DOHH2 (cell line): ENCODE results near the gene PAQR6.
"Not testable (repeated sequence)": the region's sequence is repeated elsewhere in the genome, so short reads cannot be mapped to it uniquely, and the experiment has no call there.

ENCODE experiments used
- H3F3A ChIP-seq: fragments of 200-600 bp; sonication (generic), shearing (Covaris generic); 2 replicates; pipeline ENCODE4 v1.6.0; 2016; ENCODE audit warnings: antibody characterized with exemption, mild to moderate bottlenecking; ENCODE audit not compliant: control insufficient read depth, insufficient read depth
- H3K27ac ChIP-seq: fragments of 200-600 bp; sonication (generic); 2 replicates; pipeline ENCODE4 v1.5.1; 2014; ENCODE audit warnings: low read depth, mild to moderate bottlenecking, low read length, moderate library complexity
- H3K27me3 ChIP-seq: fragments of 200-600 bp; sonication (generic); 2 replicates; pipeline ENCODE4 v1.6.1; 2014; ENCODE audit warnings: mild to moderate bottlenecking, low read length, mixed read lengths; ENCODE audit not compliant: control insufficient read depth
- H3K36me3 ChIP-seq: fragments of 200-600 bp; sonication (generic); 2 replicates; pipeline ENCODE4 v1.6.1; 2014; ENCODE audit warnings: mild to moderate bottlenecking, low read length, moderate library complexity, mixed read lengths; ENCODE audit not compliant: control insufficient read depth
- H3K4me1 ChIP-seq: fragments of 200-600 bp; sonication (generic); 2 replicates; pipeline ENCODE4 v1.6.1; 2014; ENCODE audit warnings: mild to moderate bottlenecking, low read length, mixed read lengths; ENCODE audit not compliant: control insufficient read depth
- H3K4me2 ChIP-seq: fragments of 200-600 bp; sonication (generic); 2 replicates; pipeline ENCODE4 v1.6.0; 2014; ENCODE audit warnings: mild to moderate bottlenecking, low read length, moderate library complexity
- H3K4me3 ChIP-seq: fragments of 200-600 bp; sonication (generic); 2 replicates; pipeline ENCODE4 v1.5.1; 2014; ENCODE audit warnings: mild to moderate bottlenecking, low read length, mixed read lengths
- H3K79me2 ChIP-seq: fragments of 200-600 bp; sonication (generic); 2 replicates; pipeline ENCODE4 v1.6.1; 2014; ENCODE audit warnings: mild to moderate bottlenecking, low read length, mixed read lengths; ENCODE audit not compliant: control insufficient read depth
- H3K9me2 ChIP-seq: fragments of 200-600 bp; sonication (generic); replicated peaks from 2 replicates; pipeline ENCODE4 v1.6.1; 2014; ENCODE audit warnings: mild to moderate bottlenecking, low read length, mixed read lengths; ENCODE audit not compliant: control insufficient read depth
- H3K9me3 ChIP-seq: fragments of 200-600 bp; sonication (generic); 2 replicates; pipeline ENCODE4 v1.6.1; 2014; ENCODE audit warnings: antibody characterized with exemption, low read length, mixed read lengths; ENCODE audit not compliant: control insufficient read depth, insufficient read depth
- H4K20me1 ChIP-seq: fragments of 200-600 bp; sonication (generic); 2 replicates; pipeline ENCODE4 v1.6.0; 2014; ENCODE audit warnings: low read depth, mild to moderate bottlenecking, antibody characterized with exemption, low read length, moderate library complexity; ENCODE audit not compliant: control insufficient read depth, insufficient read depth
- EZH2phosphoT487 ChIP-seq: fragments of 200-600 bp; sonication (generic); IDR thresholded peaks from 2 replicates; pipeline ENCODE4 v1.6.1; 2017; ENCODE audit warnings: borderline replicate concordance, mild to moderate bottlenecking, antibody characterized with exemption, low read length, moderate library complexity, mixed read lengths
- TF ChIP-seq, protein P1 (sequence below): fragments of 200-600 bp; sonication (generic); IDR thresholded peaks from one replicate; pipeline ENCODE4 v1.5.1; 2014; ENCODE audit warnings: antibody characterized with exemption, mild to moderate bottlenecking, low read depth, low read length; ENCODE audit not compliant: poor library complexity, severe bottlenecking

The PAQR6 gene

DNA sequence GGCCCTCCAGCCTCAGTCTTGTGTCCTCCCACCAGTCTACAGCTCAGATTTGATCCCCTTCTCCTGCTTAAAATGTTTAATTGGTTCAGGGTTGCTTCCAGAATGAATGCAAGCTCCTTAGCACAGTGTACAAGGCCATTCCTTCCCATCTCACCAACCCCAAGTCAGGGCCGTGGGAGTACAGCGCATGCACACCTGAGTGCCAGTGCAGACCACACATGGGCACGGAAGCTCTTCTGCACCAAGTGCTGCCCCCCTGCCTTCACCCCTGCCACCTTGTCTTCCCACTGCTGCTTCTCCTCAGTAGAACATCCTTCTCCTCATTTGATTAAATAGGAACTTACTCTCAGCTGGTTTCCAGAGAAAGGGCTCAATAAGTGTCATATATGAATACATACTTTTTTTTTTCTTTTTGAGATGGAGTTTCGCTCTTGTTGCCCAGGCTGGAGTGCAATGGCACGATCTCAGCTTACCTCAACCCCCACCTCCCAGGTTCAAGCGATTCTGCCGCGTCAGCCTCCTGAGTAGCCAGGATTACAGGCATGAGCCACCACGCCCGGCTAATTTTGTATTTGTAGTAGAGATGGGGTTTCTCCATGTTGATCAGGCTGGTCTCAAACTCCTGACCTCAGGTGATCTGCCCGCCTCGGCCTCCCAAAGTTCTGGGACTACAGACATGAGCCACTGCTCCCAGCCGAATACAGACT lies 25.7 kb downstream of the PAQR6 start:
- H3K36me3 ChIP-seq, result peaks cover 37% of the 10 kb centered on the region
- H4K20me1 ChIP-seq, result no peaks in the 10 kb centered on the region
- no peaks in the 10 kb centered on the region for H3K27me3 ChIP-seq

DNA sequence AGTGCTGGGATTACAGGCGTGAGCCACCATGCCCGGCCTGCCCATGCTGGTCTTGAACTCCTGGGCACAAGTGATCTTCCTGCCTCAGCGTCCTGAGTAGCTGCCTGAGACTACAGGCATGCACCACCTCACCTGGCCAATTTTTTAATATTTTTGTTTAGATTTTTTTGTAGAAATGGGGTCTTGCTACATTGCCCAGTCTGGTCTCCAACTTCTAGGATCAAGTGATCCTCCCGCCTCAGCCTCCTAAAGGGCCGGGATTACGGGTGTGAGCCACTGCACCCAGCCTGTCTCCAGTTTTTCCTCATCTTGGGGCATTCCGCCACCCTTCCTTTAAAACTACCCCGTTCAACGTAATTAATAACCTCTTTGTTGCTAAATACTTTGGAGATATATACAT lies 27.6 kb downstream of the PAQR6 start:
- H3K36me3 ChIP-seq, result peaks cover 32% of the 10 kb centered on the region
- H3K9me3 ChIP-seq, result no peaks in the 10 kb centered on the region
- H3F3A ChIP-seq, result 0 out of 2 replicates have a peak, but pooled peaks cover 2% of the 10 kb centered on the region
- no peak overlapping the region for H3K27ac ChIP-seq
- H3K4me1 ChIP-seq, result peaks cover 3% of the 10 kb centered on the region; the same call in 1 of the 2 replicates
- no peaks in the 10 kb centered on the region for H3K9me2 ChIP-seq
- no peak overlapping the region for H3K4me2 ChIP-seq
- H3K4me3 ChIP-seq, result no peak overlapping the region
- no peaks in the 10 kb centered on the region for H3K27me3 ChIP-seq
- no peaks in the 10 kb centered on the region for H4K20me1 ChIP-seq
- peaks cover 29% of the 10 kb centered on the region for H3K79me2 ChIP-seq
- no peak for TF ChIP-seq EZH2phosphoT487
- TF ChIP-seq, protein P1, sequence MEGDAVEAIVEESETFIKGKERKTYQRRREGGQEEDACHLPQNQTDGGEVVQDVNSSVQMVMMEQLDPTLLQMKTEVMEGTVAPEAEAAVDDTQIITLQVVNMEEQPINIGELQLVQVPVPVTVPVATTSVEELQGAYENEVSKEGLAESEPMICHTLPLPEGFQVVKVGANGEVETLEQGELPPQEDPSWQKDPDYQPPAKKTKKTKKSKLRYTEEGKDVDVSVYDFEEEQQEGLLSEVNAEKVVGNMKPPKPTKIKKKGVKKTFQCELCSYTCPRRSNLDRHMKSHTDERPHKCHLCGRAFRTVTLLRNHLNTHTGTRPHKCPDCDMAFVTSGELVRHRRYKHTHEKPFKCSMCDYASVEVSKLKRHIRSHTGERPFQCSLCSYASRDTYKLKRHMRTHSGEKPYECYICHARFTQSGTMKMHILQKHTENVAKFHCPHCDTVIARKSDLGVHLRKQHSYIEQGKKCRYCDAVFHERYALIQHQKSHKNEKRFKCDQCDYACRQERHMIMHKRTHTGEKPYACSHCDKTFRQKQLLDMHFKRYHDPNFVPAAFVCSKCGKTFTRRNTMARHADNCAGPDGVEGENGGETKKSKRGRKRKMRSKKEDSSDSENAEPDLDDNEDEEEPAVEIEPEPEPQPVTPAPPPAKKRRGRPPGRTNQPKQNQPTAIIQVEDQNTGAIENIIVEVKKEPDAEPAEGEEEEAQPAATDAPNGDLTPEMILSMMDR, result no peak

More for the DNA sequence above, 25.7 kb downstream of the PAQR6 start:
- peaks cover 2% of the 10 kb centered on the region; the same call in 1 of the 2 replicates for H3F3A ChIP-seq
- no peaks in the 10 kb centered on the region for H3K9me3 ChIP-seq
- TF ChIP-seq, protein P1, result no peak
- no peak for TF ChIP-seq EZH2phosphoT487
- no peak overlapping the region for H3K27ac ChIP-seq
- H3K9me2 ChIP-seq, result no peaks in the 10 kb centered on the region
- peaks cover 11% of the 10 kb centered on the region for H3K4me1 ChIP-seq
- H3K4me3 ChIP-seq, result no peak overlapping the region
- H3K79me2 ChIP-seq, result peaks cover 20% of the 10 kb centered on the region
- H3K4me2 ChIP-seq, result no peak overlapping the region

DNA sequence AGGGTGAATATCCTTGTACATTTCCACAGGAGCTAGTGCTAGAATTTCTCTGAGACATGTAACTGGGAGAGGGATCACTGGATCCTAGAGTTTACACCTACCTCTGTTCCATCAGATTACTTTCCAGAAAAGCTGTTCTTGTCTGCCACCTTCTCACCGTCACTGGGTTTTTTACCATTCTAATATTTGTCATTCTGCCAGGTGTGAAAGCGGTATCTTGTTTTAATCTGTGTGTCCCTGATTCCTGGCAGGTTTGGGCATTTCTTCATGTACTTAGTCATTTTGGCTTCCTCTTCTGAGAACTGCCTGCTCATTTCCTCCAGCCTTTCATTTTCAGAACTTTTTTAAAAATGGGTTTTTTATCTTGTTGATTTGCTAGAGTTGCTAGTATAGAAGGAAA lies 30.0 kb downstream of the PAQR6 start:
- Histone ChIP-seq H3K36me3 (peaks cover 34% of the 10 kb centered on the region), H4K20me1 (no peaks in the 10 kb centered on the region), H3K27ac (no peak overlapping the region), H3K27me3 (no peaks in the 10 kb centered on the region), H3K9me2 (no peaks in the 10 kb centered on the region), H3F3A (no peaks in the 10 kb centered on the region), H3K4me1 (peaks cover 9% of the 10 kb centered on the region), H3K9me3 (no peaks in the 10 kb centered on the region), H3K79me2 (peaks cover 50% of the 10 kb centered on the region), H3K4me2 (no peak overlapping the region), H3K4me3 (no peak overlapping the region)
- TF ChIP-seq EZH2phosphoT487, result no peak
- TF ChIP-seq, protein P1, result no peak

DNA sequence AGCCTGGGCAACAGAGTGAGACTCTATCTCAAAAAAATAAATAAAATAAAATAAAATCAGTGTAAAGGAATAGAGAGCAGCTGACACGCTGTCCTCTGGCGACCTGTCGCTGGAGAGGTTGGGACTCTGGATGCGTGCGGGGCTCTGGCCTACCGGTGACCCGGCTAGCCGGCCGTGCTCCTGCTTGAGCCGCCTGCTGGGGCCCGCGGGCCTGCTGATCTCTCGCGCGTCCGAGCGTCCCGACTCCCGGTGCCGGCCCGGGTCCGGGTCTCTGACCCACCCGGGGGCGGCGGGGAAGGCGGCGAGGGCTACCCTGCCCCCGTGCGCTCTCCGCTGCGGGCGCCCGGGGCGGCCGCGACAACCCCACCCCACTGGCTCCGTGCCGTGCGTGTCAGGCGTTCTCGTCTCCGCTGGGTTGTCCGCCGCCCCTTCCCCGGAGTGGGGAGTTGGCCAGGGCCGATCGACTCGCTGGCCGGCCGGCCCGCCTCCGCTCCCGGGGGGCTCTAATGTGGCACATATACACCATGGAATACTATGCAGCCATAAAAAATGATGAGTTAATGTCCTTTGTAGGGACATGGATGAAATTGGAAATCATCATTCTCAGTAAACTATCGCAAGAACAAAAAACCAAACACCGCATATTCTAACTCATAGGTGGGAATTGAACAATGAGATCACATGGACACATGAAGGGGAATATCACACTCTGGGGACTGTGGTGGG lies 31.3 kb downstream of the PAQR6 start:
- peaks cover 15% of the 10 kb centered on the region for H3K4me1 ChIP-seq
- H3K36me3 ChIP-seq, result peaks cover 32% of the 10 kb centered on the region
- peaks cover 50% of the 10 kb centered on the region for H3K79me2 ChIP-seq
- H4K20me1 ChIP-seq, H3K9me2 ChIP-seq, H3K27me3 ChIP-seq, H3K27ac ChIP-seq, H3K4me2 ChIP-seq, H3F3A ChIP-seq, H3K4me3 ChIP-seq, H3K9me3 ChIP-seq: not testable (repeated sequence)
